GM04503 (cell line): ENCODE data around the gene TMEM72.

Experiments
- DNase-seq: peaks from one replicate; pipeline ENCODE4 v3.0.0-alpha.2; 2012; ENCODE audit warnings: low read depth

Gene TMEM72

GRCh38 chr10:44968091-44968490 lies 57.0 kb downstream of the TMEM72 start:
- DNase-seq: no peak

- DNase-seq: no peak
These were observed 57.6 kb downstream of the TMEM72 start for GRCh38 chr10:44968500-44969400.

GRCh38 chr10:44969854-44970253 lies 58.7 kb downstream of the TMEM72 start:
- no peak for DNase-seq

GRCh38 chr10:44970812-44971395 lies 59.8 kb downstream of the TMEM72 start:
- DNase-seq: no peak

- DNase-seq: no peak
These were observed 60.3 kb downstream of the TMEM72 start for GRCh38 chr10:44971434-44971833.

GRCh38 chr10:44971935-44972757 lies 61.0 kb downstream of the TMEM72 start:
- DNase-seq: no peak

GRCh38 chr10:44972874-44973306 lies 61.8 kb downstream of the TMEM72 start:
- no peak for DNase-seq

GRCh38 chr10:44973323-44974081 lies 62.4 kb downstream of the TMEM72 start:
- no peak for DNase-seq

GRCh38 chr10:44974082-44974627 lies 63.0 kb downstream of the TMEM72 start:
- DNase-seq: no peak

GRCh38 chr10:44974628-44975430 lies 63.7 kb downstream of the TMEM72 start:
- DNase-seq: no peak

GRCh38 chr10:44975431-44976331 lies 64.5 kb downstream of the TMEM72 start:
- DNase-seq: no peak

GRCh38 chr10:44976352-44977198 lies 65.4 kb downstream of the TMEM72 start:
- no peak for DNase-seq

- DNase-seq: no peak
These were observed 66.4 kb downstream of the TMEM72 start for GRCh38 chr10:44977287-44978212.

GRCh38 chr10:44978213-44978569 lies 67.1 kb downstream of the TMEM72 start:
- DNase-seq: no peak

- no peak for DNase-seq
These were observed 67.6 kb downstream of the TMEM72 start, which contains the start of gene DEPP1 for GRCh38 chr10:44978570-44979280. Gene DEPP1 (minus strand): TSS chr10:44978809. CDS start chr10:44978030, 779 bp downstream.

GRCh38 chr10:44979281-44980191 lies 68.4 kb downstream of the TMEM72 start:
- DNase-seq: no peak
